ENCODE measurements around the gene BDH1.

DNA sequence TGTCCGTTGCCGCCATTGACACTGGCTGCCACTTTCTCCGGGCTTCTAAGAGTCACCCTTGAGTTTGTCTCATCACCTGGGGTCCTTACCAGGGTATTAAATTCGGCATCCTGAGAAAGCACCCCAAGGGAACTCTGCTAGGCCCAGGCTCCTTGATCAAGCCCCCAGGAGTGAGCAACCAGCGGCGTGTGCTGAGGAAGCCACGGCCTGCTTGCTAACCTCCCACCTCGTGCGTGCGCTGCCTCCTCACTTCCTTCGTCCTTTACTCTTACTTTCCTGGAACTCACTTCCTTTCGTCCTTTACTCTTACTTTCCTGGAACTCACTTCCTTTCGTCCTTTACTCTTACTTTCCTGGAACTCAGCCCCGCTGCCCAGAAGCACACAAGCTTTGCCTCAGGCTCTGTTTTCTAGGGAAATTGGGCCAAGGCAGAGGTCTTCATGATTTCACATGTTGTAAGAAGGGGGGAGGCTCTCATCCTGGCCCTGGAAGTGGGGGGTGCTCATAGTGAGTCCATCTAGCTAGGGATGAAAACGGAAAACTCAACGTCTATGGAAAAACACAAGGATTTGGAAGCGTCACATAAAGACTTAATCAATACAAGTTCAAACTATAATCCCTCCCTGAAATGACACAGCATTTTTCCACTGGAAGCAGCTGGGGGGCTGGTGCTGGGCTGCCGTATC is 36.7 kb upstream of the BDH1 start:
- TF ChIP-seq, protein P1, sequence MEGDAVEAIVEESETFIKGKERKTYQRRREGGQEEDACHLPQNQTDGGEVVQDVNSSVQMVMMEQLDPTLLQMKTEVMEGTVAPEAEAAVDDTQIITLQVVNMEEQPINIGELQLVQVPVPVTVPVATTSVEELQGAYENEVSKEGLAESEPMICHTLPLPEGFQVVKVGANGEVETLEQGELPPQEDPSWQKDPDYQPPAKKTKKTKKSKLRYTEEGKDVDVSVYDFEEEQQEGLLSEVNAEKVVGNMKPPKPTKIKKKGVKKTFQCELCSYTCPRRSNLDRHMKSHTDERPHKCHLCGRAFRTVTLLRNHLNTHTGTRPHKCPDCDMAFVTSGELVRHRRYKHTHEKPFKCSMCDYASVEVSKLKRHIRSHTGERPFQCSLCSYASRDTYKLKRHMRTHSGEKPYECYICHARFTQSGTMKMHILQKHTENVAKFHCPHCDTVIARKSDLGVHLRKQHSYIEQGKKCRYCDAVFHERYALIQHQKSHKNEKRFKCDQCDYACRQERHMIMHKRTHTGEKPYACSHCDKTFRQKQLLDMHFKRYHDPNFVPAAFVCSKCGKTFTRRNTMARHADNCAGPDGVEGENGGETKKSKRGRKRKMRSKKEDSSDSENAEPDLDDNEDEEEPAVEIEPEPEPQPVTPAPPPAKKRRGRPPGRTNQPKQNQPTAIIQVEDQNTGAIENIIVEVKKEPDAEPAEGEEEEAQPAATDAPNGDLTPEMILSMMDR (IDR thresholded peaks at IDR 0.05) = no peak
- no peak for TF ChIP-seq POLR2A (IDR thresholded peaks at IDR 0.05)

Measured in esophagus squamous epithelium (tissue), 4 donors.